RKO (cell line): ENCODE measurements around the gene UBE3B.

Experiments used
- DNase-seq: peaks from one replicate; pipeline ENCODE4 v3.0.0-alpha.2; 2016; ENCODE audit warnings: low spot score

Gene UBE3B

DNA sequence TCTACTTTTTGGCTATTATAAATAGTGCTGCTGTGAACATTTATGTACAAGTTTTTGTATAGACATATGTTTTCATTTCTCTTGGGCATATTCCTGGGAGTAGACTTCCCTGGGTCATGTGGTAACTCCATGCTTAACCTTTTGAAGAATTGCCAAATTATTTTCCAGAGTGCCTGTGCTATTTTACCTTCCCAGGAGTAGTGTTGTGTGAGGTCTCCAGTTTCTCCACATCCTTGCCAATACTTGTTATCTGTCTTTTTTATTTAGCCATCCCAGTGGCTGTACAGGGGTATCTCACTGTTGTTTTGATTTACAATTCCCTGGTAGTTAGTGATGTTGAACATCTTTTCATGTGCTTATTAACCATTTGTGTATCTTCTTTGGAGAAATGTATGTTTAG is 18.9 kb downstream of the UBE3B start:
- no peak for DNase-seq

GRCh38 chr12:109497675-109498074 is 20.2 kb downstream of the UBE3B start:
- no peak for DNase-seq

- no peak for DNase-seq
Measured at GRCh38 chr12:109500406-109501185, 23.2 kb downstream of the UBE3B start.

DNA sequence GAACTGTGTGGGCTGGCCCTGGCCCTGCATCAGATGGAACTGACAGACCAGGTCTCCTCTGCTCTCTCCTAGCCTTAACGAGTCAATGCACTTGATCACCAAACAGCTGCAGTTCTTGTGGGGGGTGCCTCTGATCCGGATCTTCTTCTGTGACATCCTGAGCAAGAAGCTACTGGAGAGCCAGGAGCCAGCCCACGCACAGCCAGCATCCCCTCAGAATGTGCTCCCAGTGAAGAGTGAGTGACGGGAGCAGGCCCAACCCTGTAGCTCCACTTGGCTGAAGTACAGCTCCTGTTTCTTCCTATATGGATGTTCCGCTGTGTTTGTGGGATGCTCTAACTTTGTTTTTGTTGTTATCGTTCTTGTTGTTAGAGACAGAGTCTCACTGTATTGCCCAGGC is 23.9 kb downstream of the UBE3B start:
- DNase-seq, result no peak

DNA sequence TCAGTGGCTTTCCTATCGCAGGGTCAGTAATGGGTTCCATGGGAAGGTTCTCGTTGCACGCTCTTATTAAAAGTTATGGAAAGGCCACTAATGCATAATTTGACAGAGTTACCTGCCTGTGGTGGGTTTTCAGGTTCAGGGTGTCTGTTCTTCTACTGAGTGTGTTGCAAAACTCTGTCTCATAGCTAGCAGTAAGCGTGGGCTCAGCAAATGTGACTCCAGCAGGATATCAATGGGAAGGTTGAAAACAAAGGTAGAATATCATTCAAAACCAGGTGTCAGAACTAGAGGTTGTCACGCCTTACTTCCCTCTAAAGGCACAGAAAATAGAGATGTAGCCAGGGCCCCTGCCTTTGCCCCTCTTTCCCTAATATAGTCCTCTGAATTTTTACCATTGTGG is 24.9 kb downstream of the UBE3B start:
- DNase-seq, result no peak

GRCh38 chr12:109503611-109504010 is 26.2 kb downstream of the UBE3B start:
- no peak for DNase-seq

- DNase-seq, result no peak
Measured at GRCh38 chr12:109504068-109504467, 26.6 kb downstream of the UBE3B start.

DNA sequence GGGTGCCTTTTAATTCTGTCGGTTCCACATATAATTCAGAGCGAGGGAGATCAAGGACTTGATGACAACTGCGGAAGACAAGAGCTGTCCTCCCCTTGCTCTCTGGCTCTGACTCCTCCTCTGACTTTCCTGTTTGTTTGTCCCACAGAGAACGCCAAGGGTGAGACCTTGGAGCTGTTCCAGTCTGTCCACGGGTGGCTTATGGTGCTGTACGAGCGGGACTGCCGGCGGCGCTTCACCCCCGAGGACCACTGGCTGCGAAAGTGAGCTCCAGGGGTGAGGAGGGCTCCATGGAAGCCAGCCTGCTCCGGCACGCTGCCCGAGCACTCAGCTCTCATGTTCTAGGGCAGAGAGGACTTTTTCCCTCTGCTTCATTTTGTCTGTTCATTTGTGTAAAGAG is 32.8 kb downstream of the UBE3B start:
- no peak for DNase-seq

DNA sequence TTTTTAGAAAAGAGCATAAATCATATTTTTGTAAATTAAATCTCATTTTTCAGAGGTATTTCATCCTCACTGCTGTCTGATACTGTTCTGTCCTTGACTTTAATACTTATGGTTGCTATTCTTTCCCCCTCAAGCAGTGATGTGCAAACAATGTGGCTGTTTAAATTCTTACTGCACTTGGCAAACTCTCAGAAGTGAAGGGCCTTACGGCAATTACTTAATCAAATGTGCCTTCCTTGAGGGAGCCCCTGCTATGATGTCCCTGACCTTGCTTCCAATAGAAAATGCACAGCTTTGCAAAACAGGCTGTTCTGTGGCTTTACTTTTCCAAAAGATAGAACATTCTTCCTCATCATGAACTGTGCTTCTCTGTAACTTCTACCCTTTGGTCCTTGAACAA is 35.2 kb downstream of the UBE3B start:
- no peak for DNase-seq

GRCh38 chr12:109513051-109513450 is 35.6 kb downstream of the UBE3B start:
- DNase-seq, result no peak

DNA sequence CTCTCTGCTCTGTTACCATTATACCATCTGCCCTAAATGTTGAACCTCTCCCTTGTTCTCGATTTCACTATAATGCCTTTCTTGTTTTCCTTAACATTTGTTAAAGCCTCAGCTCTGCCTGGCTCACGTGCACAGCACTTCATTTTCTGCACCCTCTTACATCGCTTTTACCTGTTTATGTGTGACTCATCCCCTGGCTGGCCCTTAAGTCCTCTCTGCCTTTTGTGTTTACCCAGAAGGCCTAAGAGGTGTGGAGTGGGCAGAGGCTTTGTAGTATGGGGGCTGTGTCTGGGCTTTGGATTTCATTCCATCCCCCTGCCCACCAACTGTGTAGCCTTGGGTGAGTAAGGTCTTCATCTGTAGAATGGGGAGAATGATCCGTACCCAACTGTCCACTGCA is 36.5 kb downstream of the UBE3B start:
- no peak for DNase-seq

DNA sequence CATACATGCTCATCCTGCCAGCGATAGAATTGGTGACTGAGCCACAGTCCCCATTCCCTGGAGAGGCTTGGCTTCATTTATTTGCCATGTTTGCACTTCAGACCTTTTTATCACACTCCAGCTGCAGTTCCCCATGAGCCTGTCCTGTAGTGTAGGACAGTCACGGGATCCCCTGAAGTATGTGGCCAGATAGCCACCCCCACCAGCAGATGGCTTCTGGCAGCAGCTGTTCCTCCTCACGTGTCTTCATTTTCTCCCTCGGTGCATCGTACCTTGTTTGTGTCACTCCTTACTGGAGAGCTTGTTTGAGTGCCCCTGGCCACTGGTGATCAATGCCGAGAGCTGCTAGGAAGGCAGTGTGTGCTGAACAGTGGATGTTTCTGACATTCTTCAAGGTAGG is 40.2 kb downstream of the UBE3B start:
- DNase-seq, result no peak

DNA sequence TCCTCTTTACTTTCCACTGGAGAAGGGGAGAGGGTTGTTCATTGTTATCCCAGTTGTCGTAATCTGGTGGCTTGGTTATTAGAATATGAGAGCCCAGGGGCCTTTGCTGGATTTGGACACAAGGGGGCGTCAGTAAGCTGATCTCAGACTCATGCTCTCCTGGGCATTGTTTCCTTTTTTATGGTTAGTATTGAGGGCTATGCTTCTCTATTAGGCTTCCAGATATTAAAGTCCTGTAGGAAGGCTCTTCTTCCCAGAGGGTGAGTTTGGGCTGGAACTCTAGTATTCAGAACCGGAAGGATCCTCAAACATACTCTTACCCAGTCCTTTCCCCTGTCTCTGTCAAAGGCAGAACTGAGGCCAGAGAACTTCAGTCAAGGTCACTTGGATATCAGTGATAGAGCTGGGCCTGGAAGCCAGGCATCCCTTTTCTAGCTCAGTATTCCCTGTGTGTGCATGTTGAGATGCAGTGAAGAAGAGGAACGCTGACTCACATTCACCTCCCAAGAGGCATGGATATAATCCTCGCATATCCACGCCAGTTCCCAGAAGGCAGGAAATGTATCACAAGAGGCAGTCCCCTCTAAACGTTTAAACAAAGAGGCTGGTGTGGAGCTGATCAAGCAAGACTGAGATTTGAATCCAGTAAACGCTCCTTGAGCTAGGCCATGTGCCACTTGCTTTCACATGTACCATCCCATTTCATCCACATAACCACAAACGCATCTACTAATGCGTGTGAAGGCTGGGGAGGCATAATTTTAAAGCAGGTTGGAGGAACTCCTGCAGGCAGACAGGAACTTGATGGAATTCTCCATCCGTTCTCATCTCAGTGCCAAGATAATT is 41.6 kb downstream of the UBE3B start:
- peak; percentile 58 for DNase-seq

DNA sequence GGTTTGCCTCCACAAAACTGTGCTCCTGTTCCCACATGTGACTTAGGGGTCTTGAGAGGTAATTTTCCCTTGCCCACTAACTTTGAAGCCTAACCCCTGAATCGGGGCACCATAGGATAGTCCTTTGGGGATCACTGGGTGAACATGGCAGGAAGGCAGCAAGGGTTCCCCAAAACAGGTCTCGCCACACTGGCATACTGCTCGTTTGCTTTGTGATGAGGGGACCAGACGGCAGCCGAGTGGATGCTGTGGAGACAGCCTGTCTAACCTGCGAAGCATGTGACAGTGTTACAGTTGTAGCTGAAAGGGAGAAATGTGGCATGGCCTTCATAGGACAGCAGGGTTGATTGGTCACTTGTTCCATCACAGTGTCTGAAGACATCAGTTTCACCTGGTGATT is 42.4 kb downstream of the UBE3B start:
- no peak for DNase-seq

GRCh38 chr12:109521831-109522230 is 44.4 kb downstream of the UBE3B start:
- no peak for DNase-seq

DNA sequence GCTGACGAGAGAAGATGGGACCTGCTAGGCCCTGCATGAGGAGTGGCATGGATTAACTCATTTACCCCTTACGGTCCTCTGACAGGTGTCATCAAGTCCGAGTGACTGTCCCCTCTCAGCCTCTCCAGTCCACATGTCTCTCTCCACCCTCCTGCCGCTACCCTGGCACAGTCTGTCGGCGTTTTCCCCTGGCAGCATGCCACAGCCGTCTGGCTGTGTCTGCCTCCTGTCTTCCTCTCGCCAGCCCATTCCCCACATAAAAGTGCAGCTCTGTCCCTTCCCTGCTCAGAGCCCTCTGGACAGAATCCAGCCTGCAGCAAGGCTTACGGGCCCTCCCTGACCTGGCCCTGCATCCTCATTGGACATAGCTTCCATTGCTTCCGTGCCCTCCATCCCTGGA is 45.6 kb downstream of the UBE3B start:
- no peak for DNase-seq

DNA sequence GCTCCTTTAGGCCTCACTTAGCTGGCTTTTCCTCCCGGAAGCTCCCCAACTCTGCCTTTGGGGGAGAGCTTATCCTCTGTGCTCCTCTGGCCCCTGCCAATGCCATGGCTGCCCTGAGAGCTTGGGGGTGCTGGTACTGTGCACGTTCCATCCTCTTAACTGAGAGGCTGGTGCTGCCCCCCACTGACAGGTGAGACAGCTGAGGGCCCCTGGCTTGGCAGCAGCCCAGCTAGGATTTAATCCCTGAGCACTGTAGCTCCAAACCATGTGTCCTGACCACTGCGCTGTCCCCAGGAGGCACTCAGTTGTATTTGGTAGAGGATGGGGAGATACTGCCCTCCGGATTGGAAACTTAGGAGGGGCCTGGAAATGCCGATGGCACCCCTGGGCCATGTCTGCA is 46.1 kb downstream of the UBE3B start:
- no peak for DNase-seq

GRCh38 chr12:109524466-109525278 is 47.2 kb downstream of the UBE3B start:
- DNase-seq, result no peak

- no peak for DNase-seq
Measured at GRCh38 chr12:109525279-109525585, 47.8 kb downstream of the UBE3B start.

GRCh38 chr12:109527489-109528123 is 50.2 kb downstream of the UBE3B start:
- DNase-seq, result no peak

DNA sequence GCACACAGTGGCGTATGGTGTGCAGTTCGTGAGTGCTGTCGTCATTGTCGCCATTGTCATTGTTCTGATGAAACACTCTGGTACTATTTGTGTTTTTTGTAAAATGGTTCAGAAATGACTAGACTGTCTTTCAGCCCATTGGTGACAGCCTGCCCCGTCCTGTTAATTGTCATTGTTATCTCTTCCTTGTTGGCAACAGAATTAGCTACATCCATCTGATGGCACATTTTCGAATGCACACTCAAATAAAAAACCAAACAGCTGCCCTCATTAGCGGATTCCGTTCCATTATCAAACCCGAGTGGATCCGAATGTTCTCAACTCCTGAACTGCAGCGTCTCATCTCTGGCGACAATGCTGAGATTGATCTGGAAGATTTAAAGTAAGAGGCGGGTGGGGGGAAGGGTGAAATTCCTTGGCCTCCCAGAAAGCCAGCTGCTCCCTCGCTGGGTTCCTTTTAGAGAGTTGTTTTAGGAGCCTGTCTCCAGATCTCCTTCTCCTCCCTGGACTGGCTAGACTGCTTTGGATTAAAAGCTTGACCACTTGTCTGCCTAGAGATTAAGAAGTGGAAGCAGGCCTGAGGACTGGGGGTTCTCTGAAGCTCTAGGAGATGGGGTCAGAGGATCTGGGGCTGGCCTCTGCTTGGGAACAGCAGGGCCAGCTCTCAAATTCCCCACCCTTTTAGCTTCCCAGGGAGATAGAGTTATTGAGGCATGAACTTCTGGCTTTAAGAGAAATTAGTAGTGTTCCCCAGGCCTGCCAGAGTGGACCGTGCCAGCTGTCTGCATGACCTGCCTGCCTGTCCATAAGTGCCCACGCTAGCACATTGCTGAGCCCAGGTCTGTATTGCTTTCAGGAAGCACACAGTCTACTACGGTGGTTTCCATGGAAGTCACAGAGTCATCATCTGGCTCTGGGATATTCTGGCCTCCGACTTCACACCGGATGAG is 52.5 kb downstream of the UBE3B start:
- no peak for DNase-seq
